ENCODE measurements around the gene CNTNAP2.

The CNTNAP2 gene

DNA sequence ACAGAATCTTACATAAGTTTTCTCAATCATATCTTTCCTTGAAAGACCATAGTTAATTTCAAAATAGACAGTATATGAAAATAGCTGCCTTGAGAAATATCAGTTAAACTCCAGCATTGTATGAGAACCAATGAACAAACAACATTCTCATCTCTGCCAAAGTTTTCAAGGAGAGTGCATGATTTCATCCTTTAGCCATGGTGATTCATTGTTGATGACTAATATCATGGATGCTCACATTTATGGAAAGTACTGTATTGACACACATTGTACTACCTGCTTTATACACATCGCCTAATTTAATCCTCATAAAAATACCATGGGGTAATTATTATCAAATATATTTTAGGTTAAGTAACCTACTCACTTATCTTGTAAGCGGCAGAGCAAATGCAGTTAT, 250.3 kb downstream of the CNTNAP2 start:
- H3K9me2 ChIP-seq (replicated peaks; ENCODE audit: insufficient read depth, low read length) = no peaks in the 10 kb centered on the region
- H3K79me2 ChIP-seq (ENCODE audit: insufficient read depth, low read length) = no peaks in the 10 kb centered on the region
- no peaks in the 10 kb centered on the region for H3K9me3 ChIP-seq (ENCODE audit: insufficient read depth, low read length)
- H3K4me2 ChIP-seq (ENCODE audit: low read depth, low read length, poor library complexity, severe bottlenecking) = no peak overlapping the region
- TF ChIP-seq, protein P1, sequence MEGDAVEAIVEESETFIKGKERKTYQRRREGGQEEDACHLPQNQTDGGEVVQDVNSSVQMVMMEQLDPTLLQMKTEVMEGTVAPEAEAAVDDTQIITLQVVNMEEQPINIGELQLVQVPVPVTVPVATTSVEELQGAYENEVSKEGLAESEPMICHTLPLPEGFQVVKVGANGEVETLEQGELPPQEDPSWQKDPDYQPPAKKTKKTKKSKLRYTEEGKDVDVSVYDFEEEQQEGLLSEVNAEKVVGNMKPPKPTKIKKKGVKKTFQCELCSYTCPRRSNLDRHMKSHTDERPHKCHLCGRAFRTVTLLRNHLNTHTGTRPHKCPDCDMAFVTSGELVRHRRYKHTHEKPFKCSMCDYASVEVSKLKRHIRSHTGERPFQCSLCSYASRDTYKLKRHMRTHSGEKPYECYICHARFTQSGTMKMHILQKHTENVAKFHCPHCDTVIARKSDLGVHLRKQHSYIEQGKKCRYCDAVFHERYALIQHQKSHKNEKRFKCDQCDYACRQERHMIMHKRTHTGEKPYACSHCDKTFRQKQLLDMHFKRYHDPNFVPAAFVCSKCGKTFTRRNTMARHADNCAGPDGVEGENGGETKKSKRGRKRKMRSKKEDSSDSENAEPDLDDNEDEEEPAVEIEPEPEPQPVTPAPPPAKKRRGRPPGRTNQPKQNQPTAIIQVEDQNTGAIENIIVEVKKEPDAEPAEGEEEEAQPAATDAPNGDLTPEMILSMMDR (IDR thresholded peaks at IDR 0.05; ENCODE audit: insufficient read depth, low read length, poor library complexity, severe bottlenecking) = no peak
- no peak for TF ChIP-seq EZH2phosphoT487 (conservative IDR thresholded peaks at IDR 0.05; ENCODE audit: low read length)
- no peak overlapping the region for H3K9ac ChIP-seq (ENCODE audit: low read length)
- H3F3A ChIP-seq (ENCODE audit: insufficient read depth) = no peaks in the 10 kb centered on the region
- H4K20me1 ChIP-seq (ENCODE audit: low read depth, low read length) = no peaks in the 10 kb centered on the region
- no peaks in the 10 kb centered on the region for H3K27me3 ChIP-seq (ENCODE audit: low read length)
- H3K27ac ChIP-seq (ENCODE audit: low read depth, low read length) = no peak overlapping the region
- H2AFZ ChIP-seq (ENCODE audit: low read depth, low read length, severe bottlenecking) = no peak overlapping the region
- no peaks in the 10 kb centered on the region for H3K36me3 ChIP-seq (ENCODE audit: low read length)
- H3K4me3 ChIP-seq (ENCODE audit: insufficient read depth, low read length, poor library complexity, severe bottlenecking) = no peak overlapping the region

DNA sequence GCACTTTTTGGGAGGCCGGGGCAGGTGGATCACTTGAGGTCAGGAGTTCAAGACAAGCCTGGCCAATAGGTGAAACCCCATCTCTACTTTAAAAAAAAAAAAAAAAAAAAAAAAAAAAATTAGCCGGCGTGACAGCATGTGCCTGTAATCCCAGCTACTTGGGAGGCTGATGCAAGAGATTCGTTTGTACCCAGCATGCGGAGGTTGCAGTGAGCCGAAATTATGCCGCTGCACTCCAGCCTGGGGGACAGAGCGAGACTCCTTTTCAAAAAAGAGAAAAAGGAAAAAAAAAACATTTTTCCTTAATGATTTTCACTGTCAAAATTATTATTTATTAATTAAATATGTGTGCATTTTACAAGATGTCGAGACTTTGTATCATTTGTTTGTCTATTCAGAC, 253.6 kb downstream of the CNTNAP2 start:
- Histone ChIP-seq H3K36me3 (ENCODE audit: low read length) (no peaks in the 10 kb centered on the region), H3K9me2 (replicated peaks; ENCODE audit: insufficient read depth, low read length) (no peaks in the 10 kb centered on the region), H3K27me3 (ENCODE audit: low read length) (no peaks in the 10 kb centered on the region), H3K4me3 (ENCODE audit: insufficient read depth, low read length, poor library complexity, severe bottlenecking) (no peak overlapping the region), H2AFZ (ENCODE audit: low read depth, low read length, severe bottlenecking) (no peak overlapping the region), H3F3A (ENCODE audit: insufficient read depth) (no peaks in the 10 kb centered on the region), H3K9me3 (ENCODE audit: insufficient read depth, low read length) (no peaks in the 10 kb centered on the region), H3K27ac (ENCODE audit: low read depth, low read length) (no peak overlapping the region), H3K4me2 (ENCODE audit: low read depth, low read length, poor library complexity, severe bottlenecking) (no peak overlapping the region), H3K79me2 (ENCODE audit: insufficient read depth, low read length) (no peaks in the 10 kb centered on the region), H3K9ac (ENCODE audit: low read length) (no peak overlapping the region), H4K20me1 (ENCODE audit: low read depth, low read length) (no peaks in the 10 kb centered on the region)
- no peak for TF ChIP-seq EZH2phosphoT487 (conservative IDR thresholded peaks at IDR 0.05; ENCODE audit: low read length)
- TF ChIP-seq, protein P1 (IDR thresholded peaks at IDR 0.05; ENCODE audit: insufficient read depth, low read length, poor library complexity, severe bottlenecking) = no peak

DNA sequence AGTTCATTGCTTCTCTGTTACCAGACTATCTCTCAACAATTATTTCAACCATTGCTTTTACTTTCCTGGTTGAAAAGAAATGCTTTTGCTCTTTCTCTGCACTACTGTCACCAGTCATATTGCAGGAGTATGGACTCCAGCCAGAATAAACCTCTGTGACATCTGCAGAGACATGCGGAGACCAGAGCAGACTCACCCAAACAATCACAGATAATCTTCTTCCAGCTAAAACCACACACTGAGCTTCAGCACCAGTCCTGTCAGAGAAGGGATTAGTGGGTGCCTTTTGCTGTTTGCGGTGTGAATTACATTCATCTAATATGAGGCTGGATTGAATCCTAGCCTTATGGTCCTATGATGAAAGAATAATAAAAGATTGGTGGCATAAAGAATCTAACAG, 258.6 kb downstream of the CNTNAP2 start:
- no peak overlapping the region for H3K4me2 ChIP-seq (ENCODE audit: low read depth, low read length, poor library complexity, severe bottlenecking)
- H3F3A ChIP-seq (ENCODE audit: insufficient read depth) = no peaks in the 10 kb centered on the region
- H3K79me2 ChIP-seq (ENCODE audit: insufficient read depth, low read length) = no peaks in the 10 kb centered on the region
- no peaks in the 10 kb centered on the region for H3K9me2 ChIP-seq (replicated peaks; ENCODE audit: insufficient read depth, low read length)
- H3K36me3 ChIP-seq (ENCODE audit: low read length) = no peaks in the 10 kb centered on the region
- no peaks in the 10 kb centered on the region for H4K20me1 ChIP-seq (ENCODE audit: low read depth, low read length)
- no peak overlapping the region for H3K4me3 ChIP-seq (ENCODE audit: insufficient read depth, low read length, poor library complexity, severe bottlenecking)
- no peaks in the 10 kb centered on the region for H3K9me3 ChIP-seq (ENCODE audit: insufficient read depth, low read length)
- no peak overlapping the region for H2AFZ ChIP-seq (ENCODE audit: low read depth, low read length, severe bottlenecking)
- H3K27me3 ChIP-seq (ENCODE audit: low read length) = no peaks in the 10 kb centered on the region
- TF ChIP-seq EZH2phosphoT487 (conservative IDR thresholded peaks at IDR 0.05; ENCODE audit: low read length) = no peak
- TF ChIP-seq, protein P1 (IDR thresholded peaks at IDR 0.05; ENCODE audit: insufficient read depth, low read length, poor library complexity, severe bottlenecking) = no peak
- H3K27ac ChIP-seq (ENCODE audit: low read depth, low read length) = no peak overlapping the region
- H3K9ac ChIP-seq (ENCODE audit: low read length) = no peak overlapping the region
